HG02943 (cell line): ENCODE results near the gene SRRD.
"Not testable (repeated sequence)": the region's sequence is repeated elsewhere in the genome, so short reads cannot be mapped to it uniquely, and the experiment has no call there.

Source experiments
- ATAC-seq: cut with Tn5 transposase; IDR thresholded peaks from one replicate; pipeline ENCODE4 v1.9.1; 2021; ENCODE audit warnings: mild to moderate bottlenecking, low read depth, moderate library complexity; ENCODE audit not compliant: unreplicated experiment

SRRD gene

DNA sequence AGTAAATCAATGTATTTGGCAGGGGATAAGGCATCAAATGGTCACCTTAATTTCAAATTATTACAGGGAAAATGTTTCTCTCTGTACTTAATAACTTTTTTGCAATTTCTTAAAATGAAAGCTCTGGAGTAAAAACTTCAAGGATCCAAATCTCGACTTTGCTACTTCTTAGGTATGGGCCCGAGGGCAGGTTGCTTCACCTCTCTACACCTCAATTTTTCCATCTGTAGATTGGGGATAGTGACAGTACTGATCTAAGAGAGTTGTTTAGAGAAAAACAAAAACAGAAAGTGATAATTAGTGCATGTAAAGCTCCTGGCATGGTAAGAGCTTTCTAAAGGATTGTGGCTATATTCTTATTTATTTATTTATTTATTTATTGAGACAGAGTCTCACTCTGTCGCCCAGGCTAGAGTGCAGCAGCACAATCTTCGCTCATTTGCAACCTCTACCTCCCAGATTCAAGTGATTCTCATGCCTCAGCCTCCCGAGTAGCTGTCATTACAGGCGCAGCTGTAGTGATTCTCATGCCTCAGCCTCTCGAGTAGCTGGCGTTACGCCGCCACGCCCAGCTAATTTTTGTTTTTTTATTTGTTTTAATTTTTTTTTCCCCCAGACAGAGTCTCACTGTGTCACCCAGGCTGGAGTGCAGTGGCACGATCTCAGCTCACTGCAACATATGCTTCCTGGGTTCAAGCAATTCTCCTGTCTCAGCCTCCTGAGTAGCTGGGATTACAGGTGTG, 30.9 kb downstream of the SRRD start:
- ATAC-seq = no peak

- ATAC-seq = no peak
These were observed 32.3 kb downstream of the SRRD start for GRCh38 chr22:26515931-26516330.

DNA sequence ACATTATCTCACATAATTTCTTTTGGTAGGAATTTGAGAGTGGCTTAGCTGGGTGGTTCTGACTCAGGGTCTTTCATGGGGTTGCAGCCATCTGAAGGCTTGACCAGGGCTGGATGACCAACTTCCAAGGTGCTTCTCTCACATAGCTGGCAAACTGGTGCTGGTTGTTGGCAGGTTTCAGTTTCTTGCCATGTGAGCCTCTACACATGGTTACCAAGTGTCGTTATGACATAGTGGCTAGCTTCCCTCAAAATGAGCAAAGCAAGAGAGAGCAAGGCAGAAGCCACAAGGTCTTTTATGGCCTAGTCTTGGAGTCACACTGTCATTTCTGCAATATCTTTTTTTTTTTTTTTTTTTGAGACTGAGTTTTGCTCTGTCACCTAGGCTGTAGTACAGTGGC, 32.8 kb downstream of the SRRD start:
- ATAC-seq = no peak

DNA sequence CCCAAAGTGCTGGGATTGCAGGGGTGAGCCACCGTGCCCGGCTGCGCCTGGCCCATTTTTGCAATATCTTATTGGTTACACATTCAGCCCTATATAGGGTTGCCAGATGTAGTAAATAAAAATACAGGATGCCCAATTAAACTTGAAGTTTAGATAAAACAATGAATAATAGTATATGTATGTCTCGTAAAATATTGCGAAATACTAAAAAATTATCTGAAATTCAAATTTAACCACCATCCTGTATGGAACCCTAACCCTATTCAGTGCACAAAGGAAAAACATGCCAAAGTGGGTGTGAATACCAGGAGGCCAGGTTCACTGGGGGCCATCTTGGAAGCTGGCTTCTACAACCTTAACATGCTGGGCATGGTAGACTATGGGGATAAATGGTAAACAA, 33.8 kb downstream of the SRRD start:
- ATAC-seq = no peak

DNA sequence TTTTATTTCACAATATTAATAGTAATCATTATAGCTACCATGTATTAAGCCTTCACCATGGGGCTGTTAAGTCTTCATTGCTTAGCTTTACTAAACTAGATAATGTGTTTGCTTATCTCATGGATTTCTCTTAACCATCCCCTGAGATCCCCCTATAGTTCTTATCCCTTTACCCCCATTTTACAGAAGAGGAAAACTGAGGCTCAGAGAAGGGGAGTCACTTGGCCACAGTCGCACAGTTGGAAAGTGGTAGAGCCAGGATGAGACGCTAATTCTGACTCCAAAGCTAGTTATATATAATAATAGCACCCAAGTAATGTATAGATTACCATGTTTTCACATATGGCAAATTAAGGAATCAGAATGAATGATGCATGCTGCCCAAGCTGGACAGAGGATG, 38.3 kb downstream of the SRRD start:
- no peak for ATAC-seq

GRCh38 chr22:26522592-26522991, 38.9 kb downstream of the SRRD start:
- ATAC-seq = no peak

- ATAC-seq = no peak
These were observed 41.2 kb downstream of the SRRD start for GRCh38 chr22:26524870-26525269.

- no peak for ATAC-seq
These were observed 42.4 kb downstream of the SRRD start for GRCh38 chr22:26525946-26526564.

GRCh38 chr22:26527167-26527566, 43.5 kb downstream of the SRRD start:
- no peak for ATAC-seq

- no peak for ATAC-seq
These were observed 44.1 kb downstream of the SRRD start for GRCh38 chr22:26527574-26528465.

DNA sequence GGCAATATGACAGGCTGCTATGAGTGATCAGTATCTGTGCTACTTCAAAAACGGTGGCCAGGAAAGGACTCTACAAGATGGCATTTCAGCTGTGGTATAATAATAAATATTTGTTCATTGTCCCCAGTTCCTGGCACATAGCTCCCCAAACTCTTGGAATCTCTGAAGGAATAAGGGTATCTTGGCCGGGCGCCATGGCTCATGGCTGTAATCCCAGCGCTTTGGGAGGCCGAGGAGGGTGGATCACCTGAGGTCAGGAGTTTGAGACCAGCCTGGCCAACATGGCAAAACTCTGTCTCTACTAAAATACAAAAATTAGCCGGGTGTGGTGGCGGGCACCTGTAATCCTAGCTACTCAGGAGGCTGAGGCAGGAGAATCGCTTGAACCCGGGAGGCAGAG, 44.8 kb downstream of the SRRD start:
- not testable (repeated sequence) for ATAC-seq

GRCh38 chr22:26529345-26529744, 45.7 kb downstream of the SRRD start:
- no peak for ATAC-seq

- no peak for ATAC-seq
These were observed 50.6 kb downstream of the SRRD start for GRCh38 chr22:26534171-26534855.

DNA sequence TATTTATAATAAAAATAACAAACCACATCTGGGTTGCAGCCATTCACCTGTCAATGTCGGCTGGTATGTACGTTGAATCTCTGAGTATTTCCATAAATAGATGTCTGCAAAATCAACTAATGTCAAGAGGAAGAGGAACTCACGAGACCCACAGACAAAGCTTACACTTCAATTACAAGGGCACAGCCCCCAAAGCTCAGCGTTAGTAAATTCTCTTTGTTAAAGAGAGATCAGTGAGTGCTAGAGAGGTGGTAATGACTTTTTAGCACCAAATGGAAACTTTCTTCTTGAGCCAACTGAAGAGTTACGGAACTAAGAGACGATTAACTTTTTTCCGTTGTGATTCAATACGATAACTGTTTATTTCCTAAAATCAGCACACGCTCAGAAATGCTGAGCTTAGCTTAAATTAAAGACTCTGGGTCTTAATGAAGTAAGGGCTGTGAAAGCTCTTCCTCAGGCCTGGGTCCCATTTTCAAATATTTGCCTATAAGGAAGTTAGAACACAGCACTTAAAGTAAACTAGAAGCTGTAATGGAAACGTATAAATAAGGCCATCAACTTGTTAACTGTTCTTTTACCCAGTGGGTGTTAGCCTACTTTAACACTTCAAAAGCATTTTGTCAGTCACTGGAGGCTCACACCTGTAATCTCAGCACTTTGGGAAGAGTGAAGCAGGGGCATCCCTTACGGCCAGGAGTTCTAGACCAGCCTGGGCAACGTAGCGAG, 51.4 kb downstream of the SRRD start:
- ATAC-seq = no peak

GRCh38 chr22:26535603-26535908, 51.9 kb downstream of the SRRD start:
- no peak for ATAC-seq

- ATAC-seq = no peak
These were observed 52.5 kb downstream of the SRRD start for GRCh38 chr22:26536056-26536761.

- ATAC-seq = no peak
These were observed 53.1 kb downstream of the SRRD start for GRCh38 chr22:26536762-26537134.

- no peak for ATAC-seq
These were observed 56.4 kb downstream of the SRRD start for GRCh38 chr22:26540119-26540518.

GRCh38 chr22:26541167-26541819, 57.6 kb downstream of the SRRD start:
- no peak for ATAC-seq
